GM18502 (cell line): ENCODE results near the gene TAS1R3.

ENCODE experiments used
- ATAC-seq: cut with Tn5 transposase; IDR thresholded peaks from one replicate; pipeline ENCODE4 v1.9.1; 2021; ENCODE audit warnings: mild to moderate bottlenecking; ENCODE audit not compliant: unreplicated experiment, poor library complexity

TAS1R3 gene

GRCh38 chr1:1335792-1336248 is 4.7 kb downstream of the TAS1R3 start:
- ATAC-seq: no peak

GRCh38 chr1:1336446-1336845 is 5.4 kb downstream of the TAS1R3 start:
- ATAC-seq: no peak

- ATAC-seq: no peak
Observed at GRCh38 chr1:1336931-1337792, 6.1 kb downstream of the TAS1R3 start.

GRCh38 chr1:1337793-1338147 is 6.7 kb downstream of the TAS1R3 start:
- ATAC-seq: no peak

- no peak for ATAC-seq
Observed at GRCh38 chr1:1338278-1338677, 7.2 kb downstream of the TAS1R3 start.

- no peak for ATAC-seq
Observed at GRCh38 chr1:1340185-1340584, 9.1 kb downstream of the TAS1R3 start.

- no peak for ATAC-seq
Observed at GRCh38 chr1:1340791-1341548, 9.9 kb downstream of the TAS1R3 start.

- no peak for ATAC-seq
Observed at GRCh38 chr1:1341549-1342021, 10.5 kb downstream of the TAS1R3 start.

- ATAC-seq: no peak
Observed at GRCh38 chr1:1342061-1342562, 11.0 kb downstream of the TAS1R3 start.

GRCh38 chr1:1342584-1343115 is 11.6 kb downstream of the TAS1R3 start:
- no peak for ATAC-seq

- no peak for ATAC-seq
Observed at GRCh38 chr1:1343811-1344421, 12.8 kb downstream of the TAS1R3 start.

GRCh38 chr1:1344655-1345361 is 13.7 kb downstream of the TAS1R3 start:
- no peak for ATAC-seq

- ATAC-seq: no peak
Observed at GRCh38 chr1:1345384-1345783, 14.3 kb downstream of the TAS1R3 start.

GRCh38 chr1:1345860-1346500 is 14.9 kb downstream of the TAS1R3 start:
- no peak for ATAC-seq

GRCh38 chr1:1346501-1346890 is 15.4 kb downstream of the TAS1R3 start:
- ATAC-seq: no peak

GRCh38 chr1:1347026-1347595 is 16.0 kb downstream of the TAS1R3 start:
- no peak for ATAC-seq

GRCh38 chr1:1347663-1348419 is 16.8 kb downstream of the TAS1R3 start:
- ATAC-seq: no peak
